Central memory CD8-positive, alpha-beta T cell (primary cell): ENCODE data around the gene PCDHGA11.
"Not testable (repeated sequence)": the region's sequence is repeated elsewhere in the genome, so short reads cannot be mapped to it uniquely, and the experiment has no call there.

Source experiments
- ATAC-seq: fragments of 150-1000 bp; cut with Tn5 transposase; replicated peaks from 2 replicates; pipeline ENCODE4 v1.10.0; 2022; ENCODE audit warnings: mild to moderate bottlenecking, moderate FRiP score, moderate number of reproducible peaks; ENCODE audit not compliant: poor library complexity, severe bottlenecking; ENCODE audit errors: extremely low read depth
- DNase-seq, 2 donors: peaks; one replicate each; pipeline ENCODE4 v3.0.0; 2021; ENCODE audit warnings: low spot score in 2 of 2
- H3K27ac Mint-ChIP-seq: one replicate; pipeline ENCODE4 v1.8.0; 2022; ENCODE audit warnings: low read depth, mild to moderate bottlenecking, moderate library complexity, mixed read lengths
- H3K27me3 Mint-ChIP-seq: one replicate; pipeline ENCODE4 v1.8.0; 2022; ENCODE audit warnings: mixed read lengths
- H3K36me3 Mint-ChIP-seq: one replicate; pipeline ENCODE4 v1.8.0; 2022; ENCODE audit warnings: mild to moderate bottlenecking, moderate library complexity, mixed read lengths; ENCODE audit not compliant: insufficient read depth
- H3K4me1 Mint-ChIP-seq: one replicate; pipeline ENCODE4 v1.8.0; 2022; ENCODE audit warnings: mixed read lengths
- H3K4me3 Mint-ChIP-seq: one replicate; pipeline ENCODE4 v1.8.0; 2022; ENCODE audit warnings: mild to moderate bottlenecking, moderate library complexity, mixed read lengths
- H3K9me3 Mint-ChIP-seq: one replicate; pipeline ENCODE4 v1.8.0; 2022; ENCODE audit warnings: mixed read lengths

The PCDHGA11 gene

DNA sequence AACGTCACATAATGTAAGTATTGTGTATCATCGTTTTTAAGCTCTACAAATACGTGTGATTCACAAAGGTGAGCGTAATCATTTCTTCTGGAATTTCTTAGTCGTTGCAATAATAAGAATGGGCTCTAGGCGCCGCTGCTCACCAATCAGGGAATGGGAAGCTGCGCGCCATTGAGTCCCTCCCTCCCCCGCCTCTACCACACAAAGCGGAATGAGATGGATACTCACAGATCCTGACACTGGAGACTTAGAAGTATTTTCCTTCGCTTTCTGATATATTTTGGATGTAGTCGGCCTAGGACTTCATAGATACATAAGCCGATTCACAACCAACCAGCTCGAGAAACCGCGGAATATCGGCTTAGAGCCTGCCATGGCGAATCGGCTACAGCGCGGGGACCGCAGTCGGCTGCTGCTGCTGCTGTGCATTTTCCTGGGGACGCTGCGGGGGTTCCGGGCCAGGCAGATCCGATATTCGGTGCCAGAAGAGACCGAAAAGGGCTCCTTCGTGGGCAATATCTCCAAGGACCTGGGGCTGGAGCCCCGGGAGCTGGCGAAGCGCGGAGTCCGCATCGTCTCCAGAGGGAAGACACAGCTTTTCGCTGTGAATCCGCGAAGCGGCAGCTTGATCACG is at the start of gene PCDHGA11:
Gene PCDHGA11 (plus strand): TSS at position 197 of the 634 bp plus-strand sequence. CDS start 177 bp downstream, at position 374.
- Mint-ChIP-seq H3K27me3 (peaks cover 88% of the 10 kb centered on the region), H3K4me1 (peaks cover 6% of the 10 kb centered on the region), H3K36me3 (peaks cover 14% of the 10 kb centered on the region), H3K9me3 (peaks cover 6% of the 10 kb centered on the region), H3K4me3 (peak within 1 kb of the TSS; percentile 34), H3K27ac (peak within 1 kb of the TSS; percentile 61)
- DNase-seq (no peak), ATAC-seq (no peak)

DNA sequence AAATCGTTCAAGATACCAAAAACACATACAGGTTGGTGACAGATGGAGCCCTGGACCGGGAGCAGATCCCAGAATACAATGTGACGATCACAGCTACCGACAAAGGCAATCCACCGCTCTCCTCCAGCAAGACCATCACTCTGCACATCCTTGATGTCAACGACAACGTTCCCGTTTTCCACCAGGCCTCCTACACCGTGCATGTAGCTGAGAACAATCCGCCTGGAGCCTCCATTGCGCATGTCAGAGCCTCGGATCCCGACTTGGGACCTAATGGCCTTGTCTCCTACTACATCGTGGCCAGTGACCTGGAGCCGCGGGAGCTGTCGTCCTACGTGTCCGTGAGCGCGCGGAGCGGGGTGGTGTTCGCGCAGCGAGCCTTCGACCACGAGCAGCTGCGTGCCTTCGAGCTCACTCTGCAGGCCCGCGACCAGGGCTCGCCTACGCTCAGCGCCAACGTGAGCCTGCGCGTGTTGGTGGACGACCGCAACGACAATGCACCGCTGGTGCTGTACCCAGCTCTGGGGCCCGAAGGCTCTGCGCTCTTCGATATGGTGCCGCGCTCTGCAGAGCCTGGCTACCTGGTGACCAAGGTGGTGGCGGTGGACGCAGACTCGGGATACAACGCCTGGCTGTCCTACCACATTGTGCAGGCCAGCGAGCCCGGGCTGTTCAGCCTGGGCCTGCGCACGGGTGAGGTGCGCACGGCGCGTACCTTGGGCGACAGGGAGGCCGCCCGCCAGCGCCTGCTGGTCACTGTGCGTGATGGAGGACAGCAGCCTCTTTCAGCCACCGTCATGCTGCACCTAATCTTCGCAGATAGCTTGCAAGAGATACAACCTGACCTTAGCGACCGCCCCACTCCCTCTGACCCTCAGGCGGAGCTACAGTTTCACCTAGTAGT is 49.0 kb upstream of the PCDHGA11 start:
- H3K27me3 Mint-ChIP-seq: peaks cover 48% of the 10 kb centered on the region
- ATAC-seq (no peak), DNase-seq (no peak)
- peaks cover 2% of the 10 kb centered on the region for H3K36me3 Mint-ChIP-seq
- H3K4me3 Mint-ChIP-seq: no peak overlapping the region
- no peak overlapping the region for H3K27ac Mint-ChIP-seq
- H3K4me1 Mint-ChIP-seq: peaks cover 8% of the 10 kb centered on the region
- peaks cover 6% of the 10 kb centered on the region for H3K9me3 Mint-ChIP-seq

DNA sequence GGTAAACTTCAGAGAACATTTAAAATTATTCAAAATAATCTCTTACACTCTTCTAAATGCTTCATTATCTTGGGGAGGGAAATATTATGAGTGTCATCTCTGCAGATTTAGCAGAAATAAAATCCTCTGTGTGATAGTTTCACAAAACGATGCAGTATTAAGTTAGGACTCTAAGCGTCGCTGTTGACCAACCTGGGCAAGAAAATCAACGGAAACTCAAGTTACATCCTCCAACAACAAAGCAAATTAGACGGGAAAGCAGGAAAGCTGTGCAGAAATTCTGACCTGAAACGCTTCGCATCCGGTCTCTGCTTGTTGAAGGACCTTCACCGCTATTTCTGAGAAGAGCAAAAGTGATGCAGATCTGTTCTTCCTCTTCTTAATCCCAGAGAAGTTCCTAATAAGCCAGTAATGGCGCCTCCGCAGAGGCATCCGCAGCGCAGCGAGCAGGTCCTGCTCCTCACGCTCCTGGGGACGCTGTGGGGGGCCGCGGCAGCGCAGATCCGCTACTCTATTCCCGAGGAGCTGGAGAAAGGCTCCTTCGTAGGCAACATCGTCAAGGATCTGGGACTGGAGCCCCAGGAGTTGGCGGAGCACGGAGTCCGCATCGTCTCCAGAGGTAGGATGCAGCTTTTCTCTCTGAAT is 47.1 kb upstream of the PCDHGA11 start, which contains the start of gene PCDHGA6:
Gene PCDHGA6 (plus strand): TSS at position 219 of the 645 bp plus-strand sequence. CDS start 193 bp downstream, at position 412.
- DNase-seq: no peak
- ATAC-seq: no peak
- H3K27ac Mint-ChIP-seq: no peak within 1 kb of the TSS
- H3K9me3 Mint-ChIP-seq: peaks cover 9% of the 10 kb centered on the region
- no peak within 1 kb of the TSS for H3K4me3 Mint-ChIP-seq
- peaks cover 35% of the 10 kb centered on the region for H3K27me3 Mint-ChIP-seq
- peaks cover 2% of the 10 kb centered on the region for H3K36me3 Mint-ChIP-seq
- H3K4me1 Mint-ChIP-seq: peaks cover 8% of the 10 kb centered on the region

DNA sequence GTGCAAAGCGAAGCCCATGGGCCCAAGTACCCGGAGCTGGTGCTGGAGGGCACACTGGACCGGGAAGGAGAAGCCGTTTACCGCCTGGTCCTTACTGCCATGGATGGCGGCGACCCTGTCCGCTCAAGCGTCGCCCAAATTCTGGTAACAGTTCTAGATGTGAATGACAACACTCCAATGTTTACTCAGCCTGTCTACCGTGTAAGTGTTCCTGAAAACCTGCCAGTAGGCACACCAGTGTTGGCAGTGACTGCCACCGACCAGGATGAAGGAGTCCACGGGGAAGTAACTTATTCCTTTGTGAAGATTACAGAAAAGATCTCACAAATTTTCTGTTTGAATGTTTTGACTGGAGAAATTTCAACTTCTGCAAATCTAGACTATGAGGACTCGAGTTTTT is 46.2 kb upstream of the PCDHGA11 start:
- peaks cover 2% of the 10 kb centered on the region for H3K36me3 Mint-ChIP-seq
- no peak overlapping the region for H3K27ac Mint-ChIP-seq
- no peak for DNase-seq
- peaks cover 8% of the 10 kb centered on the region for H3K4me1 Mint-ChIP-seq
- peaks cover 31% of the 10 kb centered on the region for H3K27me3 Mint-ChIP-seq
- H3K4me3 Mint-ChIP-seq: no peak overlapping the region
- peaks cover 10% of the 10 kb centered on the region for H3K9me3 Mint-ChIP-seq
- no peak for ATAC-seq

DNA sequence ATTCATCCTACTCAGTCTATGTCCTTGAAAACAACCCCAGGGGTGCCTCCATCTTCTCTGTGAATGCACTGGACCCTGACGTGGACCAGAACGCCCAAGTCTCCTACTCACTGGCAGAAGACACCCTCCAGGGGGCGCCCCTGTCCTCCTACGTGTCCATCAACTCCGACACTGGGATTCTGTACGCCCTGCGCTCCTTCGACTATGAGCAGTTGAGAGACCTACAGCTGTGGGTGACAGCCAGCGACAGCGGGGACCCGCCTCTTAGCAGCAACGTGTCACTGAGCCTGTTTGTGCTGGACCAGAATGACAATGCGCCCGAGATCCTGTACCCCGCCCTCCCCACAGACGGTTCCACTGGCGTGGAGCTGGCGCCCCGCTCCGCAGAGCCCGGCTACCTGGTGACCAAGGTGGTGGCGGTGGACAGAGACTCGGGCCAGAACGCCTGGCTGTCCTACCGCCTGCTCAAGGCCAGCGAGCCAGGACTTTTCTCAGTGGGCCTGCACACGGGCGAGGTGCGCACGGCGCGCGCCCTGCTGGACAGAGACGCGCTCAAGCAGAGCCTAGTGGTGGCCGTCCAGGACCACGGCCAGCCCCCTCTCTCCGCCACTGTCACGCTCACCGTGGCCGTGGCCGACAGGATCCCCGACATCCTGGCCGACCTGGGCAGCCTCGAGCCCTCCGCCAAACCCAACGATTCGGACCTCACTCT is 45.3 kb upstream of the PCDHGA11 start:
- not testable (repeated sequence) for DNase-seq, H3K27ac Mint-ChIP-seq, H3K4me3 Mint-ChIP-seq, H3K4me1 Mint-ChIP-seq, H3K36me3 Mint-ChIP-seq, ATAC-seq, H3K9me3 Mint-ChIP-seq
- H3K27me3 Mint-ChIP-seq: peaks cover 21% of the 10 kb centered on the region

DNA sequence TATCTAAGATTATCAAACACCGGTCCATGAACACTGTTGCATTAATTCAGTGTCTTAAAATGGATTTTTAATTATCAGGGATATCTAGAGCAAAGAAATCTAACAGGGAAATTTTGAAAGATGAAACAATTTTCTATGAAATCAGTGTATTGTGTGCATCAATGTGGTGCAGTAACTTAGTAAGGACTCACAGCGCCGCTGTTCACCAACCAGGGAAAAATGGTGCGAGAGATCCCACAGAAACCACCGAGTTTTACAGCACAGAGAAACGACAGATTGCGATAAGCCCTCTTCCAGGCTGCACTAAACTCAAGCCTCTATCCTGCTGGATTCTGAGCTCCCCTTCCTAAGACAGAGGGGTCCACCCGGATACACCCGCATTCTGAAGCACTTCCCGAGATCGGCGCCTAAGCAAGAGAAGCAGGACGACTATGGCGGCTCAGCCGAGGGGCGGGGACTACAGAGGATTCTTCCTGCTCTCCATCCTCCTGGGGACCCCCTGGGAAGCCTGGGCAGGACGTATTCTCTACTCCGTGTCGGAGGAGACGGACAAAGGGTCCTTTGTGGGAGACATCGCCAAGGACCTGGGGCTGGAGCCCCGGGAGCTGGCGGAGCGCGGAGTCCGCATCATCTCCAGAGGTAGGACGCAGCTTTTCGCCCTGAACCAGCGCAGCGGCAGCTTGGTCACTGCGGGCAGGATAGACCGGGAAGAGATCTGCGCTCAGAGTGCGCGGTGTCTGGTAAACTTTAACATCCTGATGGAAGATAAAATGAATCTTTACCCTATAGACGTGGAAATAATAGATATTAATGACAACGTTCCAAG is 38.2 kb upstream of the PCDHGA11 start, which contains the start of gene PCDHGA7:
Gene PCDHGA7 (plus strand): TSS at position 274 of the 826 bp plus-strand sequence. CDS start 158 bp downstream, at position 432.
- Mint-ChIP-seq H3K27ac (no peak within 1 kb of the TSS), H3K27me3 (peaks cover 49% of the 10 kb centered on the region)
- DNase-seq: no peak

DNA sequence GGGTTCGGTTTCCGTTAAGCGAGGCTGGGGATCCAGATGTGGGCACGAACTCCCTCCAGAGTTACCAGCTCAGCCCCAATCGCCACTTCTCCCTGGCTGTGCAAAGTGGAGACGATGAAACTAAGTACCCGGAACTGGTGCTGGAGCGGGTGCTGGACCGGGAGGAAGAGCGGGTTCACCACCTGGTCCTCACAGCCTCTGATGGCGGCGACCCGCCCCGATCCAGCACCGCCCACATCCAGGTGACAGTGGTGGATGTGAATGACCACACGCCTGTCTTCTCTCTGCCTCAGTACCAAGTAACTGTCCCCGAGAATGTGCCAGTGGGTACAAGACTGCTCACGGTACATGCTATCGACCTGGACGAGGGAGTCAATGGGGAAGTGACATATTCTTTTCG is 37.5 kb upstream of the PCDHGA11 start:
- no peak for ATAC-seq
- peaks cover 52% of the 10 kb centered on the region for H3K27me3 Mint-ChIP-seq
- peaks cover 3% of the 10 kb centered on the region for H3K36me3 Mint-ChIP-seq
- H3K27ac Mint-ChIP-seq: no peak overlapping the region
- no peaks in the 10 kb centered on the region for H3K4me1 Mint-ChIP-seq
- peak overlapping the region; percentile 52 for H3K4me3 Mint-ChIP-seq
- DNase-seq: no peak
- H3K9me3 Mint-ChIP-seq: peaks cover 14% of the 10 kb centered on the region

More for the DNA sequence above, 38.2 kb upstream of the PCDHGA11 start, which contains the start of gene PCDHGA7:
- ATAC-seq: no peak
- H3K4me1 Mint-ChIP-seq: no peaks in the 10 kb centered on the region
- peaks cover 13% of the 10 kb centered on the region for H3K9me3 Mint-ChIP-seq
- H3K36me3 Mint-ChIP-seq: peaks cover 3% of the 10 kb centered on the region
- H3K4me3 Mint-ChIP-seq: peak within 1 kb of the TSS; percentile 52

DNA sequence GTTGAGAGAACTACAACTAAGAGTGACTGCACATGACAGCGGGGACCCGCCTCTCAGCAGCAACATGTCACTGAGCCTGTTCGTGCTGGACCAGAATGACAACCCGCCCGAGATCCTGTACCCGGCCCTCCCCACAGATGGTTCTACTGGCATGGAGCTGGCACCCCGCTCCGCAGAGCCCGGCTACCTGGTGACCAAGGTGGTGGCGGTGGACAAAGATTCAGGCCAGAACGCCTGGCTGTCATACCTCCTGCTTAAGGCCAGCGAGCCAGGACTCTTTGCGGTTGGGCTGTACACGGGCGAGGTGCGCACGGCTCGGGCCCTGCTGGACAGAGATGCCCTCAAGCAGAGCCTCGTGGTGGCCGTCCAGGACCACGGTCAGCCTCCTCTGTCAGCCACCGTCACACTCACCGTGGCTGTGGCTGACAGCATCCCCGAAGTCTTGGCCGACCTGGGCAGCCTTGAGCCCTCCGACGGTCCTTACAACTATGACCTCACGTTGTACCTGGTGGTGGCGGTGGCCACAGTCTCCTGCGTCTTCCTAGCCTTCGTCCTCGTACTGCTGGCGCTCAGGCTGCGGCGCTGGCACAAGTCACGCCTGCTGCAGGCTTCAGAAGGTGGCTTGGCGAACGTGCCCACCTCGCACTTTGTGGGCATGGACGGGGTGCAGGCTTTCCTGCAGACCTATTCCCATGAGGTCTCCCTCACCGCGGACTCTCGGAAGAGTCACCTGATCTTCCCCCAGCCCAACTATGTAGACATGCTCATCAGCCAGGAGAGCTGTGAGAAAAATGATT is 36.2 kb upstream of the PCDHGA11 start:
- Mint-ChIP-seq H3K4me1 (no peaks in the 10 kb centered on the region), H3K9me3 (peaks cover 14% of the 10 kb centered on the region), H3K27ac (no peak overlapping the region), H3K36me3 (peaks cover 3% of the 10 kb centered on the region), H3K27me3 (peaks cover 62% of the 10 kb centered on the region), H3K4me3 (no peak overlapping the region)
- no peak for ATAC-seq
- no peak for DNase-seq

DNA sequence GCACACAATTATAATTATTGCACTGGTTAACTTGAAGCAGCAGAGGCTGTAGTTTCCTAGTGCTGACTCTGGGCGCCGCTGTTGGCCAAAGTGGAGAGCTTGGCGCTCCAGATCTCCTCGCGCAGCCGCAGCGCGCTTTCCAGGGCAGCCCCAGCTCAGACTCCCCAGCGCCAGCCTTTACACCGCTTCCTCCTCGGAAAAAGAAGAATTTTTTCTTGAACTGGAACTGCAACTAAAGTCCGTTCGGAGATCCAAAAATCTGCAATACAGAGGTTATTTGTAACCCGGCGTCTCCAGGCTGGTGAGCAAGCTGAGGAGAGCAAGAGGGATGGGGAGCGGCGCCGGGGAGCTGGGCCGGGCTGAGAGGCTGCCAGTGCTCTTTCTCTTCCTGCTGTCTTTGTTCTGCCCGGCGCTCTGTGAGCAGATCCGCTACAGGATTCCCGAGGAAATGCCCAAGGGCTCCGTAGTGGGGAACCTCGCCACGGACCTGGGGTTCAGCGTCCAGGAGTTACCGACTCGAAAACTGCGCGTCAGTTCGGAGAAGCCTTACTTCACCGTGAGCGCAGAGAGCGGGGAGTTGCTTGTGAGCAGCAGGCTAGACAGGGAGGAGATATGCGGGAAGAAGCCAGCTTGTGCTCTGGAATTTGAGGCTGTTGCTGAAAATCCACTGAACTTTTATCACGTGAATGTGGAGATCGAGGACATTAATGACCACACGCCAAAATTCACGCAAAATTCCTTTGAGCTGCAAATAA is 33.1 kb upstream of the PCDHGA11 start, which contains the start of gene PCDHGB4:
Gene PCDHGB4 (plus strand): TSS at position 142 of the 755 bp plus-strand sequence. CDS start 187 bp downstream, at position 329.
- peaks cover 24% of the 10 kb centered on the region for H3K9me3 Mint-ChIP-seq
- H3K4me1 Mint-ChIP-seq, H3K4me3 Mint-ChIP-seq, H3K36me3 Mint-ChIP-seq, DNase-seq, H3K27ac Mint-ChIP-seq: not testable (repeated sequence)
- ATAC-seq: peak; percentile 19
- H3K27me3 Mint-ChIP-seq: peaks cover 79% of the 10 kb centered on the region

DNA sequence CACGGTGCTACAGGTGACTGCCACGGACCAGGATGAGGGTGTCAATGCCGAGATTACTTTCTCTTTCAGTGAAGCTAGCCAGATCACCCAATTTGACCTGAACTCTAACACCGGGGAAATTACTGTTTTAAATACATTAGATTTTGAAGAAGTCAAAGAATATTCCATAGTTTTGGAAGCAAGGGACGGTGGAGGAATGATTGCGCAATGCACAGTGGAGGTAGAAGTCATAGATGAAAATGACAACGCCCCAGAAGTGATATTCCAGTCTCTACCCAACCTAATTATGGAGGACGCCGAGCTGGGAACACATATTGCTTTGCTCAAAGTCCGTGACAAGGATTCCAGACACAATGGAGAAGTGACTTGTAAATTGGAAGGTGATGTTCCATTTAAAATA is 32.2 kb upstream of the PCDHGA11 start:
- Mint-ChIP-seq H3K4me1 (no peaks in the 10 kb centered on the region), H3K27ac (no peak overlapping the region), H3K27me3 (peaks cover 73% of the 10 kb centered on the region), H3K36me3 (peaks cover 2% of the 10 kb centered on the region), H3K9me3 (peaks cover 25% of the 10 kb centered on the region), H3K4me3 (no peak overlapping the region)
- DNase-seq (no peak), ATAC-seq (no peak)
